SK-N-MC (cell line): ENCODE data around the gene LFNG.

Experiments
- DNase-seq: peaks from one replicate; pipeline ENCODE4 v3.0.0-alpha.2; 2011; ENCODE audit warnings: low read depth, low spot score
- H3K27ac ChIP-seq: fragments of 200-600 bp; sonication (generic); 2 replicates; pipeline ENCODE4 v1.5.1; 2016; ENCODE audit warnings: mixed run types
- H3K36me3 ChIP-seq: fragments of 200-600 bp; sonication (generic); 2 replicates; pipeline ENCODE4 v1.6.1; 2017; ENCODE audit warnings: antibody characterized with exemption, low read length, mixed read lengths; ENCODE audit not compliant: insufficient read depth
- H3K4me3 ChIP-seq: fragments of 200-600 bp; sonication (generic); 2 replicates; pipeline ENCODE4 v1.5.1; 2016
- H3K9ac ChIP-seq: fragments of 200-600 bp; sonication (generic); 2 replicates; pipeline ENCODE4 v1.8.0; 2017; ENCODE audit warnings: mixed run types, mixed read lengths; ENCODE audit not compliant: insufficient read length
- H3K9me3 ChIP-seq: fragments of 200-600 bp; sonication (generic); 2 replicates; pipeline ENCODE4 v1.6.1; 2017; ENCODE audit warnings: low read depth, mild to moderate bottlenecking, antibody characterized with exemption, low read length, moderate library complexity, mixed read lengths
- EZH2 ChIP-seq: fragments of 200-600 bp; sonication (generic); IDR thresholded peaks from one replicate; pipeline ENCODE4 v1.6.1; 2017; ENCODE audit warnings: antibody characterized with exemption
- FOXP2 ChIP-seq: optimal IDR thresholded peaks from 2 replicates; pipeline ENCODE3; 2011; ENCODE audit warnings: mild to moderate bottlenecking, moderate library complexity; ENCODE audit not compliant: insufficient read depth; ENCODE audit errors: extremely low read length, control extremely low read depth
- POLR2AphosphoS5 ChIP-seq: IDR thresholded peaks from 2 replicates; pipeline ENCODE4 v1.6.1; 2012; ENCODE audit warnings: mild to moderate bottlenecking, low read depth, low read length, borderline replicate concordance

LFNG gene

GRCh38 chr7:2519119-2519930 is at the start of gene LFNG:
TSS of gene LFNG (plus strand) at chr7:2519774. CDS start at chr7:2519862, 88 bp downstream.
- Histone ChIP-seq H3K27ac (no peak within 1 kb of the TSS), H3K9me3 (no peaks in the 10 kb centered on the region), H3K4me3 (peak within 1 kb of the TSS; percentile 76), H3K36me3 (no peaks in the 10 kb centered on the region), H3K9ac (peak within 1 kb of the TSS; percentile 32)
- DNase-seq, result no peak
- TF ChIP-seq FOXP2 (no peak), POLR2AphosphoS5 (peak; percentile 81)

GRCh38 chr7:2470204-2471021 is 49.2 kb upstream of the LFNG start:
- Histone ChIP-seq H3K4me3 (no peak overlapping the region), H3K36me3 (no peaks in the 10 kb centered on the region), H3K9me3 (no peaks in the 10 kb centered on the region), H3K9ac (no peak overlapping the region), H3K27ac (no peak overlapping the region)
- no peak for TF ChIP-seq POLR2AphosphoS5
- TF ChIP-seq FOXP2, result no peak
- TF ChIP-seq EZH2, result no peak
- DNase-seq, result no peak

DNA sequence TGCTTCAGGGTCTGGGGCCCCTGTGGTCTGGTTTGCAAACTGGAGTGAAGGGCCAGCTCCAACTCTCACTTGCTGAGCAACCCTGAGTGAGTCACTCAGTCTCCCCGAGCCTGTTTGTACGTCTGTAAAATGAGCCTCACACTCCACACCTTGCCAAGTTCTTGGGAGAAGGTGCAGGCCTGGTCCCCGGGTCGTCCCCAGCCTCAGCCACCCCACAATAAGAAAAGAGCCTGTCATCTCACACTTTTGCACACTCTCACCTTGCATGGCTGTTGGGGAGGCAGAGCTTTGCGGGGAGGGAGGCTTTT is 48.6 kb upstream of the LFNG start:
- no peak overlapping the region for H3K4me3 ChIP-seq
- TF ChIP-seq POLR2AphosphoS5 (no peak), EZH2 (no peak), FOXP2 (no peak)
- DNase-seq, result no peak
- H3K9me3 ChIP-seq, result no peaks in the 10 kb centered on the region
- no peaks in the 10 kb centered on the region for H3K36me3 ChIP-seq
- no peak overlapping the region for H3K9ac ChIP-seq
- no peak overlapping the region for H3K27ac ChIP-seq

DNA sequence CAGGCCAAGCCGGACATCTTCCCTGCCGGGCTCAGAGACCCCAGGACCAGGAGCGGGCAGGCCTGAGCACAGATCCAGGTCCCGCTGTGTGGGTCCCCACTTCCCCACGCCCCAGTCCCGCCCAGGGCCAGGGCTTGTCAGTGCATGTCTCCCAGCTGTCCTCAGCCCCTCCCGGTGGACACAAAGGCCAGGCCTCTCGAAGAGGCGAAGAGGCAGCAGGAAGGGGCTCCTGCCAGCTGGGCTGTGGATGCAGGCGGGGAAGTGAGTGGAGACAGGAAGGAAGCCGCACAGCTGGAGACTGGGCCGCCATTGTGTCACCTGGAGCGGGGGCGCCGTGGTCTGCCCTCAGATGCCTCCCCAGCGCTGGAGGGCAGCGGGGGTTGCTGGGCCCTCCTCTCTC is 48.2 kb upstream of the LFNG start:
- no peaks in the 10 kb centered on the region for H3K36me3 ChIP-seq
- TF ChIP-seq EZH2 (no peak), POLR2AphosphoS5 (no peak), FOXP2 (no peak)
- no peak overlapping the region for H3K9ac ChIP-seq
- no peaks in the 10 kb centered on the region for H3K9me3 ChIP-seq
- no peak for DNase-seq
- H3K27ac ChIP-seq, result no peak overlapping the region; the same call in 1 of the 2 replicates
- H3K4me3 ChIP-seq, result no peak overlapping the region

DNA sequence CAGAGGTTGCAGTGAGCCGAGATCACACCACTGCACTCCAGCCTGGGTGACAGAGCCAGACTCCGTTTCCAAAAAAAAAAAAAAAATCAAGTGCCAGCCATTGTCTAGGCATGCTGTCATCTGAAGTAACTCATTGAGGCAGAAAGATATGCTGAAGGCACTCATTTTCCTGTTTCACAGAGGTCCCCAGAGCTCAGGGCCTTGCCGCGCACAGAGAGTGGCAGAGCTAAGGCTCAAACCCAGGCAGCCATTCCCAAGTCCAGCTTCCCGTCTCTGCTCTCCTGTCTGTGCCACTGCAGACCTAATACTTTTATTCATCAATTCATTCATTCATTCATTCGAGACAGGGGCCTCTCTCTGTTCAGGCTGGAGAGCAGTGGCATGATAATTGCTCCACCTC is 46.8 kb upstream of the LFNG start:
- Histone ChIP-seq H3K36me3 (no peaks in the 10 kb centered on the region), H3K9me3 (no peaks in the 10 kb centered on the region), H3K9ac (no peak overlapping the region), H3K4me3 (no peak overlapping the region), H3K27ac (no peak overlapping the region)
- TF ChIP-seq FOXP2, result no peak
- no peak for TF ChIP-seq EZH2
- no peak for TF ChIP-seq POLR2AphosphoS5
- no peak for DNase-seq

DNA sequence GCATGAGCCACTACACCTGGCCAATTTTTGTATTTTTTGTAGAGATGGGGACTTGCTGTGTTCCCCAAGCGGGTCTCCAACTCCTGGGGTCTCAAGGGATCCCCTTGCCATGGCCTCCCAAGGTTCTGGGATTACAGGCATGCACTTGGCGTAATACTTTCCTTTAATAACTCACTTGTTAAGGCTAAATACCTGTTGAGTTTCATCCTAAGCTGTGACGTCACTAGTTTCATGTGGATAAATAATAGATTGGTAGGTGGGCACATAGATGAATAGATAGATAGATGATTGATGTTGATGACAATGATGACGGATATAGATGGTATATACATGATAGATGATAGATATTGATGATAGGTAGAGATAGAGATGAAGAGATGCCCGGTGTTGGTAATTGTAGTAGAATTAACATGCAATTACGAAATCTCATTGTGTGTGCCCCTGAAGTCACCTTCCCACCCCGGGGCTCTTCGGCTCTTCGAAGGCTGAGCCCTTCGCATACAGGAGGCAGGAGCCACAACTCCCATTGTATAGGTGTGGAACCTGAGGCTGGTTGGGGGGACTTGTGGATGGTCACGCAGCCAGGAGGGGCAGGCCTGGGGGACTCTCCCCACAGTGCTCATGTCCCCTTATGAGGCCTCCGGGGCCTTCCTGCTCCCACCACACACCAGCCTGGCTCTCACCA is 45.9 kb upstream of the LFNG start:
- TF ChIP-seq FOXP2, result no peak
- no peak overlapping the region for H3K27ac ChIP-seq
- no peak for DNase-seq
- no peak overlapping the region for H3K9ac ChIP-seq
- no peaks in the 10 kb centered on the region for H3K9me3 ChIP-seq
- no peaks in the 10 kb centered on the region for H3K36me3 ChIP-seq
- no peak overlapping the region for H3K4me3 ChIP-seq

DNA sequence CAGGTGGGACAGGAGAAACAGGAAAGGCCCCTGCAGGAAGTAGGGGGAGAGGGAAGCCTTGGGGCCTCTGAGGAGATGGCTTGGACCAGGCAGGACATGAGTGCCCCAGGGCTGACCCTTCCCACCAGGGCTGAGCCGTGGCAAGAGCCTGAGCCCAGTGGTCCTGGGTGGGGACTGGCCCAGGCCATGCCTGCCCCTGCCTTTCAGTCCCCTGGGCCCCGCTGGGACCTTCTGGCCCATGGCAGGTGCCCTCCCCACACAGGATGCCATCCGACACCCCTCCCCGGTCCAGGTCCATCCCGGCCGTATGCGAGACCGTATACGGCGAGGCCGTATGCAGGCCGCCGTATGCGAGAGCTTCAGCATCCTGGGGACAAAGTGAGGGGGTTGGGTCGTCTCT is 45.4 kb upstream of the LFNG start:
- H3K4me3 ChIP-seq, result no peak overlapping the region
- TF ChIP-seq EZH2 (no peak), FOXP2 (no peak), POLR2AphosphoS5 (no peak)
- H3K36me3 ChIP-seq, result no peaks in the 10 kb centered on the region
- H3K27ac ChIP-seq, result no peak overlapping the region
- no peak for DNase-seq
- H3K9ac ChIP-seq, result no peak overlapping the region
- no peaks in the 10 kb centered on the region for H3K9me3 ChIP-seq

DNA sequence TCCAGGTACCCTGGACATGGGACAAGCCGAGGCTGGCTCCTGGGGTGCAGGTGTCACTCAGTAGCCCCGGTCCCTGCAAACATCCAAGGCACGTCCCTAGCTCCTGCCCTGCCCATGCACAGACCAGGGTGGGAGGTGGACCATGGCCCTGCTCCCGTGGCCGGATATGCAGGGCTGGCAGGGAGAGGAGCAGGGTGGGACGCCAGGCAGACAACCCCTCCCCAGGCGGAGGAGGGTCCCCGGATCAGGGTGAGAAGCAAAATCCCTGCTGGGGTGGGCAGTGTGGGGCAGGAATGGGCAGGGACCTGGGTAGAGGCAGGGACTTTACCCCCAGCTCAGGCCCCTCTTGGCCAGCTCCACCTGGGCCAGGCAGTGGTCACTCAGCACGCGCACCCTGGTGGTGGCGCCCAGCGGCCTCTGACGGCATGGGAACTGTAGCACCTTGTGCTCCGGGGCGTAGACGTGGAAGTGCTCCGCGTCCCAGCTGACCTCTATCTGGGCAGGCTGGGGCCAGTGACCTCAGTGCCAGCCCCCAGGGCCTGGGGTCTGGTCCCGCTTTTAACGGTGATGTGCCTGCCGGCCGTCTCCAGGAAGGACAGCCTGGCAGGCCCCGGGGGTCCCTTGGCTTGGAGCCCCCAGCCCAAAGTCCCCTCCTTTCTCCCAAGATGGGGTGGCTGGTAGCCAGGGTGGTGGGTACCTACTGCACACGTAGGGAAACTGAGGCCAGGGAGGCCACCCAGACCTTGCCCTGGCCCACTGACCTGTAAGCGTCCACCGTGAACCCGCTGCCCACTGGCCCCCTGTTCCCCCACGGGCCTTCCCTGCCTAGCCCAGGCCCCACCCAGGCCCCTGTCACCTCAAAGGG is 44.5 kb upstream of the LFNG start:
- H3K36me3 ChIP-seq, result no peaks in the 10 kb centered on the region
- no peak overlapping the region for H3K9ac ChIP-seq
- H3K4me3 ChIP-seq, result no peak overlapping the region
- H3K27ac ChIP-seq, result no peak overlapping the region
- no peak for DNase-seq
- H3K9me3 ChIP-seq, result no peaks in the 10 kb centered on the region
- no peak for TF ChIP-seq POLR2AphosphoS5
- no peak for TF ChIP-seq FOXP2
- TF ChIP-seq EZH2, result no peak
